Common myeloid progenitor, CD34-positive (primary cell): ENCODE results near the gene GABBR1.

ENCODE experiments used
- CTCF ChIA-PET: fragments of 350-600 bp; sonication (Branson Sonifier 250); formaldehyde crosslinking; loops from one replicate; lab custom pipeline; 2021; ENCODE audit warnings: antibody characterized with exemption; lab: Charles Lee
- POLR2A ChIA-PET: fragments of 350-600 bp; sonication (Branson Sonifier 250); formaldehyde crosslinking; loops from one replicate; lab custom pipeline; 2021; ENCODE audit warnings: antibody characterized with exemption; lab: Charles Lee
- DNase-seq, 3 donors: peaks; one replicate each; pipeline versions ENCODE4 v3.0.0 to v3.0.0-alpha.2; 2013
- H3K27ac ChIP-seq, 2 experiments: 1 replicate in 1 of 2; 2 replicates in 1 of 2; pipeline ENCODE4 v1.7.0; 2013; ENCODE audit warnings: inconsistent platforms in 2 of 2, low read length in 2 of 2, mild to moderate bottlenecking in 2 of 2, low read depth in 1 of 2, moderate library complexity in 1 of 2; ENCODE audit not compliant: severe bottlenecking in 2 of 2, insufficient read depth in 1 of 2, poor library complexity in 1 of 2
- H3K27me3 ChIP-seq, 5 experiments: replicated peaks in 2 of 5; 1 replicate in 3 of 5; 2 replicates in 2 of 5; pipeline versions ENCODE4 v1.6.1 to v1.7.0; 2013; ENCODE audit warnings: low read length in 4 of 5, mild to moderate bottlenecking in 2 of 5, moderate library complexity in 2 of 5, inconsistent platforms in 1 of 5; ENCODE audit not compliant: insufficient read depth in 5 of 5, control insufficient read depth in 4 of 5
- H3K36me3 ChIP-seq, 4 experiments: 1 replicate in 2 of 4; 2 replicates in 2 of 4; pipeline versions ENCODE4 v1.6.1 to v1.7.0; 2013; ENCODE audit warnings: low read length in 3 of 4, control low read depth in 1 of 4, mild to moderate bottlenecking in 1 of 4; ENCODE audit not compliant: control insufficient read depth in 4 of 4, insufficient read depth in 4 of 4
- H3K4me1 ChIP-seq, 4 experiments: 1 replicate in 3 of 4; 2 replicates in 1 of 4; pipeline versions ENCODE4 v1.6.1 to v1.7.1; 2013; ENCODE audit warnings: low read length in 3 of 4, mild to moderate bottlenecking in 3 of 4, control low read depth in 1 of 4, inconsistent platforms in 1 of 4, moderate library complexity in 1 of 4; ENCODE audit not compliant: control insufficient read depth in 4 of 4, insufficient read depth in 4 of 4; ENCODE audit errors: control extremely low read depth in 1 of 4
- H3K4me3 ChIP-seq, 7 experiments: 1 replicate in 4 of 7; 2 replicates in 3 of 7; pipeline versions ENCODE4 v1.5.1 to v1.7.0; 2013; ENCODE audit warnings: mild to moderate bottlenecking in 7 of 7, low read length in 6 of 7, moderate library complexity in 6 of 7, inconsistent platforms in 2 of 7, low read depth in 2 of 7, control low read depth in 1 of 7; ENCODE audit not compliant: insufficient read depth in 4 of 7, control insufficient read depth in 1 of 7; ENCODE audit errors: extremely low read depth in 1 of 7
- H3K9me3 ChIP-seq, 5 experiments: 1 replicate in 4 of 5; 2 replicates in 1 of 5; pipeline versions ENCODE4 v1.6.1 to v1.7.1; 2013; ENCODE audit warnings: low read length in 4 of 5, mild to moderate bottlenecking in 2 of 5, inconsistent platforms in 1 of 5, low read depth in 1 of 5, moderate library complexity in 1 of 5; ENCODE audit not compliant: control insufficient read depth in 4 of 5, insufficient read depth in 2 of 5; ENCODE audit errors: control extremely low read depth in 1 of 5
- WGBS: methylation state at CpG from one replicate; pipeline ENCODE4 v1.1.5; 2013; ENCODE audit not compliant: insufficient coverage; 5-methylcytosine and 5-hydroxymethylcytosine counted together

GABBR1 gene

DNA sequence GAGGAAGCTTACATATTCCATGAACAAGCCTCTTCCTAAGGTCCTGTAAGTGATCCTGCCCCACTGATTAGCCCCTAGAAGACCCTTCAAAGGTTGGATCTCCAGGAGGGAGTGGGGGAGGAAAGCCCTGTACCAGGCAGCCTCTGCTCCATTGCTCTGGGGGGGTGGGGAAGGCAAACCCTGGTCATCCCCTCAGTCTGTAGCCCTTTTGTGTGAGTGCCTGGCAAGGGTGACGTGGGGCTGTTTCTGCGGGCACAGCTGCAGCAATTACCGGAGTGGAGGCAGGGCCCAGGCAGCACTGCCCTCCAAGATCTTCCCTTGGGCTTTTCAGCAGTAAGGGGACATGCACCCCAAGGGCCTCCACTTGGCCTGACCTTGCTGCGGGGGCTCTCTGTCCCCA, 23.8 kb upstream of the GABBR1 start, which contains the start of gene MOG:
Gene MOG, plus strand, starts transcription at position 295 of the 400 bp plus-strand sequence. CDS start 118 bp downstream, outside the sequence.
- no peaks in the 10 kb centered on the region for H3K4me1 ChIP-seq
- no peak for DNase-seq
- H3K4me3 ChIP-seq, result no peak within 1 kb of the TSS
- ChIA-PET POLR2A (no interaction called here), CTCF (interaction anchor here (0.6 to 5.7 kb wide), 4 partner anchors 7 to 655 kb away, joined by 3 to 65 read pairs (median 5); no protein-coding TSS in a partner anchor)
- H3K9me3 ChIP-seq, result no peaks in the 10 kb centered on the region
- peaks cover 5 to 15% (median 7%) of the 10 kb centered on the region in 5 experiments for H3K27me3 ChIP-seq
- 96% methylated on average over 3 of the region's 4 CpGs for WGBS
- H3K27ac ChIP-seq, result no peak within 1 kb of the TSS
- no peaks in the 10 kb centered on the region for H3K36me3 ChIP-seq

DNA sequence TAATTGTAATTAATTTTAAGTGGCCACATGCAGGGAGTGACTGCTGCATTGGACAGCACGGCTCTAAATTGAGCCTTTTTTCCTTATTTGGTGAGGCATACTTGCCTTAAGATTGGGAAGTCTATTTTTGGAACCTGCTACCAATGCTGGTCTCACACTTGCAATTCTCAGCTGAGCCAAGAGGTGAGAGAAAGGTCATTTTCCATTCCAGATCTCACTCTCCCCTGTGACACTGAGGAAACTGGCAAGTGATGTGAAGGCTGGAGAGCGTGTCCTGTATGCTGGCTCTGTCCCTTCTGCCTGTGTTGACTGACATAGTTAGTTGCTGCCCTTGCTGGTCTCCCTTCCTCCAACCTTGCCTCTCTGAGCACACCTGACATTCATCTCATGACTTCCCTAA, 23.2 kb upstream of the GABBR1 start:
- Histone ChIP-seq H3K27me3 (peaks cover 3 to 9% (median 5%) of the 10 kb centered on the region in 5 experiments), H3K27ac (no peak overlapping the region), H3K4me3 (no peak overlapping the region), H3K36me3 (no peaks in the 10 kb centered on the region), H3K9me3 (no peaks in the 10 kb centered on the region), H3K4me1 (no peaks in the 10 kb centered on the region)
- ChIA-PET CTCF (interaction anchor here (5.7 kb wide), 1 partner anchor 8 kb away, joined by 65 read pairs; no protein-coding TSS in a partner anchor), POLR2A (no interaction called here)
- whole genome bisulfite sequencing, result 71% methylated on average over 1 of the region's 2 CpGs
- DNase-seq, result no peak

DNA sequence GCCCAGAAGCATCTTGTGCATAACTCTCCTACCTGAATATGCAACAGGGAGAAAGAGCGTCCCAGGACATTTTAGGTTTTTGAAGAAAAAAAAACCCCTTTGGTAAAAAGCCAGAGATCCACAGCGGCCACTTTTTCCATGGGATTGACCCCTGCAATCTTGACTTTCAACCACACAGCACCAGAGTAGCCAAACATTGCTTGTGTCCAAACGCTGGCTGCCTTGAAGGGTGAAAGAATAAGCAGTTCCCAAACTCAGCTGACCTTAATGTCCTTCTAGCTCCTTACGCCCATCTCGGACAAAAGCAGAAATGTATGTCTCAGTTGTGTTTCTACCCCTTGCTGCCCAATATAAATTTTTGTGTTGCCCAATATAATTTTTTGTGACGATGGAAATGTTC, 22.7 kb upstream of the GABBR1 start:
- Histone ChIP-seq H3K36me3 (no peaks in the 10 kb centered on the region), H3K9me3 (no peaks in the 10 kb centered on the region), H3K27me3 (peaks cover 0 to 7% (median 5%) of the 10 kb centered on the region in 5 experiments), H3K27ac (no peak overlapping the region), H3K4me3 (no peak overlapping the region), H3K4me1 (no peaks in the 10 kb centered on the region)
- POLR2A ChIA-PET, result no interaction called here
- CTCF ChIA-PET, result interaction anchor here (0.6 to 5.7 kb wide), 6 partner anchors 9 to 98 kb away, joined by 3 to 65 read pairs (median 4); no protein-coding TSS in a partner anchor
- WGBS, result 90% methylated on average over 4 of the region's 6 CpGs
- no peak for DNase-seq

DNA sequence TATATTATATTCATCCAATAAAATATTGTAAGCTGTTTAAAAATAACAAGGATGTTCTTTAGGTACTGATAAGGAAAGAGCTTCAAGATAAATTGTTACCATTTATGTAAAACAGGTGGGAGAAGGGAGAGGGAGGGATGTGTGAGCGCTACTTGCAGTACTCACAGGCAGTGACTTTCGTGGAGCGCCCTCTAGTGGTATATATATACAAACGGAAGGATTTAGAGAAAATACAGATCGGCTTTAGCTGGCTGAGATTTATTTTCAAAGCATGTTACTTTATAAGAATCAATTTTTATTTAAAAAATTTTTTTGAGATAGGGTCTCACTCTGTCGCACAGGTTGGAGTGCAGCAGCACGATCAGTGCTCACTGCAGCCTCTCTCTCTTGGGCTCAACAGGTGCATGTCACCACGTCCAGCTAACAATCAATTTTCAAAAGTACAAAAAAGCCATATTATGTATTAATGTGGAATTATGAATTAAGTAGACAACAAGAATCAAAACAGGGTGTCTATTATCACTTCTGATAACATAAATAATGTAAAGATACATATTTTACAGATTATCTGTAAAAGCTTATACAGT, 20.6 kb upstream of the GABBR1 start:
- peaks cover 0 to 7% (median 5%) of the 10 kb centered on the region in 5 experiments for H3K27me3 ChIP-seq
- H3K4me3 ChIP-seq, result no peak overlapping the region
- no peak overlapping the region for H3K27ac ChIP-seq
- H3K4me1 ChIP-seq, result peaks cover 3 to 12% (median 8%) of the 10 kb centered on the region in 4 experiments
- ChIA-PET POLR2A (no interaction called here), CTCF (interaction anchor here (0.7 to 5.7 kb wide), 25 partner anchors 11 to 360 kb away, joined by 3 to 65 read pairs (median 4); partner anchors contain the start of genes GABBR1, HLA-F and OR12D3)
- 3% methylated on average over 3 of the region's 8 CpGs for WGBS
- peak; percentile 82 to 86 (median 84) for DNase-seq
- no peaks in the 10 kb centered on the region for H3K9me3 ChIP-seq
- no peaks in the 10 kb centered on the region for H3K36me3 ChIP-seq

DNA sequence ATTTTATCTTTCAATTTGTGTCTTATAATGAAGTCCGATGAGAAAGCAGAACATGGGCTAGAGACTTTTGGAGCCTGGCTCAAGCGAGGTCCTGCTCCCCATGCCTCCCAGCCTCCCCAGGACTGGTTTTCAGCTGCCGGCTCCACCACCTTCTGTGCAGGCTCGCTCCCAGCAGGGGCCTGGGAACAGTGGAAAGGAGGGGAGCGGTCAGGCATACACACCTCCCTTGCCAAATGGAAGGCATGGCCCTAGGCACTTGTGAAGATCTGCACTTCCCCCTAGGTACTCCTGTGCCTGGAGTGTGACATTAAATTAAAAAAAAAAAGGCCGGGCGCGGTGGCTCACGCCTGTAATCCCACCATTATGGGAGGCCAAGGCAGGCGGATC, 19.2 kb upstream of the GABBR1 start:
- H3K4me3 ChIP-seq, result no peak overlapping the region
- H3K4me1 ChIP-seq, result peaks cover 3 to 12% (median 8%) of the 10 kb centered on the region in 4 experiments
- no peaks in the 10 kb centered on the region for H3K9me3 ChIP-seq
- POLR2A ChIA-PET, result no interaction called here
- no peaks in the 10 kb centered on the region for H3K36me3 ChIP-seq
- WGBS, result 97% methylated on average over 8 of the region's 10 CpGs
- CTCF ChIA-PET, result interaction anchor here (1.0 to 5.7 kb wide), 5 partner anchors 12 to 46 kb away, joined by 3 to 65 read pairs (median 5); no protein-coding TSS in a partner anchor
- H3K27me3 ChIP-seq, result peaks cover 0 to 7% (median 5%) of the 10 kb centered on the region in 5 experiments
- H3K27ac ChIP-seq, result no peak overlapping the region
- no peak for DNase-seq

DNA sequence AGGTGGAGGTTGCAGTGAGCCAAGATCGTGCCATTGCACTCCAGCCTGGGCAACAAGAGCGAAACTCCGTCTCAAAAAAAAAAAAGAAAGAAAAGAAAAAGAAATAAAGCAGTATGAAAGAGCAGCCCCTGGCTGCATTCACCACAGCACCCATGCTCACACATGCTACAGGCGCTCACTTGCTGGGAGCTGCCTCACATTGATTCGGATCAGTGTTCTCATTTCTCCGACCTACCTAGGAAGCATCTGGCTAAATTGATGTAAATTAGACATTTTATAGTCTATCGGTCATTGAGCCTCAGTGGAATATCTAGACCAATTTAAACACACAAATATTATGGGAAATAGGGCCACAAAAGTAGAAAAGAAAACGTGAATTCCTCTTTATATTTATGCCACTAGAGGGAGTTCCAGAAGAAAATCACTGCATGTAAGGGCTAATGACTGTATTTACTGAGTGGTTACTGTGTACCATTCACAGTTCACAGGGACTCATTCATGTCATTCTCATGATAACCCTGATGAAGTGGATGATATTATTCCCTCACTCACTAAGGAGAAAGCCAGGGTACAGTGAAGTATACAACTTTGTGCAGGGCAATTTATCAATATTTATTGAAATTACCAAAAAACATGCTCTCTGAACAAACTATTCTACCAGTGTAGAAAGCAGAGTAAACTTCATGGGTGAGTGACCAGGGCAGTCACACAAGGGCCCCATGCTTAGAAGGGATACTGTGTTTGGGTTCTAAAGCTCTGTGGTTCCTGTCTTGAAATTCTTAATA, 18.6 kb upstream of the GABBR1 start:
- no peaks in the 10 kb centered on the region for H3K9me3 ChIP-seq
- peaks cover 0 to 7% (median 5%) of the 10 kb centered on the region in 5 experiments for H3K27me3 ChIP-seq
- ChIA-PET POLR2A (interaction anchor here (0.6 kb wide), 1 partner anchor 37 kb away, joined by 3 read pairs; no protein-coding TSS in a partner anchor), CTCF (interaction anchor here (1.4 to 5.7 kb wide), 7 partner anchors 12 to 107 kb away, joined by 3 to 65 read pairs (median 5); partner anchors contain the start of gene OR2H2)
- no peaks in the 10 kb centered on the region for H3K36me3 ChIP-seq
- H3K27ac ChIP-seq, result no peak overlapping the region
- peak; percentile 35 to 66 (median 59) for DNase-seq
- H3K4me3 ChIP-seq, result no peak overlapping the region
- peaks cover 3 to 12% (median 8%) of the 10 kb centered on the region in 4 experiments for H3K4me1 ChIP-seq
- WGBS, result 63% methylated on average over 3 of the region's 8 CpGs
